Stimulated activated CD8-positive, alpha-beta memory T cell treated with anti-CD3 and anti-CD28 coated beads, Interleukin-4, amount 100 ng/mL, for 48 hours (primary cell): ENCODE measurements around the gene VARS2.

Source experiments
- DNase-seq: peaks from one replicate; pipeline ENCODE4 v3.0.0-alpha.2; 2020

VARS2 gene

DNA sequence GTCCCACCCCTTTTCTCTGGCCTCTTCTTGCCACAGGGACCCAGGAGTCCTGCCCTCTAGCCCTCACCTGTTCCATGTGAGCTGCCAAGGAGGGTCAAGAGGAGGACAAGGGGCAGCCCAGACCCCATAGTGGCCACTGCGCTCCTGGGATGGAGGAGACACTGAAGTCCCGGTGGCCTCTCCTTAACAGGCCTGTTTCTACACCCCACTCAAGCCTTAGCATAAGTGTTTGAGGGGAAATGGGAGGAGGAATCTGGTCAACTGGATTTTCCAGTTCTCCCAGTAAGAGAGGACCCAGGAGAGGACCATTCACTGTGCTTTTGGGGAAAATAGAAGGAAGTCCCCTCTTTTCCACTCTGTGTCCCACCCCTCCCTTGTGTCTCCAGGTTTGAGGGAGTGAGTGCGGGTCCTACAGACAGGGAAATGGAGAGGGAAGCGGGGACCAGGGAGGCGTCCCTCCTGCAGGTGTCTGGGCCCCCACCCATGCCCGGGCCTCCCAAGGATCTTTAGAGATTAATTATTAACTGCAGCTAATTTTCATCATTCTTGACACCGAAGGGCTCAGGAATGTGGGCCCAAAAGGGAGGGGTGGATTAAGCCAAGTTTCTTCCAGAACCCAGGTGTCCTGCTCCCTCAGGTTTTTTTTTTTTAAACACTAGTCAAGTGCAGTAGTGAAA lies 18.1 kb downstream of the VARS2 start, which contains the start of gene SFTA2:
TSS of gene SFTA2 (minus strand) at position 202 of the 677 bp plus-strand sequence. CDS start at position 128, 74 bp downstream.
- no peak for DNase-seq

DNA sequence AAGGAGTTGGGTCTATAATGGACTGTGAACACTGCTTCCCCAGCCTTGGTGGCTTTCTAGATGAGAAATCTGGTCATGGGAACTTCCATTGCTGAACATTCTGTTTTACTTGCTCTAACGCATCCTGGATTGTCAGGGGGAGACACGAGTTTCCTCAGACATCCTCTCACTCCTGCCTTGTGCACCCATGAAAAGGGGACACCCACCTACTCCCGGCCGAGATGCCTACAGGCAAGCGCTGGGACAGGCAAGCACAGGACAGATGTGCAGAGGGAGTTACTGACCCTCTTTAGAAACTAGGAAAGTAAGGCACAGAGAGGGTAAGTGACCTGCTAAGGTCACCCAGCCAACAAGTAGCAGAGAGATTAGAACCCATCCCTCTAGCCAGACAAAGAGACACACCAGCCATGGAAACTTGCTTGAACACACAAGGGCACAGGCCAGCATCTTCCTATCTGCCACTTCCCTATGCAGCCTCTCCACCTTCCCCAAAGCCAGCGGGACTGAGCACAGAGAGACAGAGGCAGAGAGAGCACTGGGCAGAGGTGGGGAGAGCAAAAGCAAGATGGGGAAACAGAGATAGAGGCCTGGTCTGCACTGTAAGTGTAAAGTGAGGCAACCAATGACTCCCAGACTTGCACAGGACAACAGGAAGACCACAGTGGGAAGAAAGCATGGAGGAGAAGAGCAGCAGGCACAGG lies 18.8 kb downstream of the VARS2 start:
- no peak for DNase-seq

DNA sequence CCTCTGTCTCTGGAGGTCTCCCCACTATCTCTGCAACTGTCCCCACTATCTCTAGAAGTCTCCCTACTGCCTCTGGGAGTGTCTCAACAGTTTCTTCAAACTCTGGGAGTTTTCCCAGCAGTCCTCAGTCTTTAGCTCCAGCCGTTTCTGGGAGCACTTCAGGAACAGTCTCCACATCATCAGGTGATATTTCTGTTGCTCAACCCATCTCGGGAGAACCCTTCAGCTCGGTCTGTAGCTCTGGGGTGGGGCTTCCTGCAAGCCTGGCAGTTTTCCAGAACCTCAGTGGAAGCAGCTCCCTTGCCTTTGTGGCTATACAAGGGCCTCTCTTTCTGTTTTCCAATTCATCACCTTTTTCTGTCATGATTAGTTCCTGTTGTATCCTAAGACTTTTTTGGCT lies 21.0 kb downstream of the VARS2 start:
- no peak for DNase-seq

DNA sequence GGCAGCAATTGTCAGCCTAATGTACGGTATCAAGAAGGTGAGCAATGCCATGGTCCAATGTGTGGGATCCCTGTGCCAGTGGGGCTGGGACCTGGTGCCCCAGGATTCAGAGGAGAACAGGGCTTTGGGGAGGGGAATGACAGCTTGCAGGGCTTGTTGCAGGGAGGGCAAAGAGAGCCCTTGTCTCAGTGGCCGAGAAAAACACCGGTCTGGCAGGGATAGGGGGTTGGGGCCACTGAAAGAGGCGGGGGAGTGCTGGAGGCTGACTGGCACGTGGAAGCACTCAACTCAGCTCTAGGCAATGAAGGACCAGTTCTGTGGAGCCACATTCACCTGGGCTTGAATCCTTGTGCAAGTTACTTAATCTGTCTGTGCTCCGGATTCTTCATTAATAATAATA lies 23.2 kb downstream of the VARS2 start:
- DNase-seq = no peak

DNA sequence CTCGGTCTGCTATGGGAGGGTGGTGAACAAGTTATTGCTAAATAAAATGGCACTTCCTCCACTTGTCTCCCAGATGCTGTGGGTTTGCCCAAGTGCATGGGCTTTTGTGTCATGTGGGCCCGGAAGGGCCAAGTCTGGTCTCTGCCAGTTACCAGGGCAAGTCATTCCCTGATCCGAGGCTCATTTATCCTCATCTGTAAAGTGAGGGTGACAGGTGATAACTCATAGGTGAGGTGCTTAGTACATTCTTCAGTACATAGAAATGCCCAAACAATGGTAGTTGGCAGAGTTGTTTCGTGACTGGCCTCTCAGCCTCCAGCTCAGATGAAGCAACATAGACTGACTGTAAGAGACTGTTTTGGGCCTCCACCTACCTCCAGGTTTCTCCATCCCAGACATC lies 24.7 kb downstream of the VARS2 start:
- DNase-seq = no peak

DNA sequence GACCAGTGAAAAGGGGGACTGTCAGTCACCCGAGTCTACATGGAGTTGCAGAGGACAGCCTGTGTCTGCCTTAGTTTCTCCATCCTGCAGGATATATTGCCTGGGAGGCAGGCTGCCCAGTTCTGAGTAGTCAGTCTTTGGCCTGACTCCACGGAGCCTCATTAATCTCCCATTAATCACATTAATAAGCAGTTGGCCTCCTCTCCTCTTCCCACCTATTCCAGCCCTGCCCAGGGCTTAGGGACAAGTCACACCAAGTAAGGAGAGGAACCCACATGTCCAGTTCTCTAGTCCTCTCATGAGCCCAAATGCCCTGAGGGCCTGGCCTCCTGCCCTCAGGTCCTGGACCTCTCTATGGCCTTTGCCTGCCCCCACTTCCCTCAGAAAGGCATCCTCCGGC lies 25.4 kb downstream of the VARS2 start:
- DNase-seq = no peak

DNA sequence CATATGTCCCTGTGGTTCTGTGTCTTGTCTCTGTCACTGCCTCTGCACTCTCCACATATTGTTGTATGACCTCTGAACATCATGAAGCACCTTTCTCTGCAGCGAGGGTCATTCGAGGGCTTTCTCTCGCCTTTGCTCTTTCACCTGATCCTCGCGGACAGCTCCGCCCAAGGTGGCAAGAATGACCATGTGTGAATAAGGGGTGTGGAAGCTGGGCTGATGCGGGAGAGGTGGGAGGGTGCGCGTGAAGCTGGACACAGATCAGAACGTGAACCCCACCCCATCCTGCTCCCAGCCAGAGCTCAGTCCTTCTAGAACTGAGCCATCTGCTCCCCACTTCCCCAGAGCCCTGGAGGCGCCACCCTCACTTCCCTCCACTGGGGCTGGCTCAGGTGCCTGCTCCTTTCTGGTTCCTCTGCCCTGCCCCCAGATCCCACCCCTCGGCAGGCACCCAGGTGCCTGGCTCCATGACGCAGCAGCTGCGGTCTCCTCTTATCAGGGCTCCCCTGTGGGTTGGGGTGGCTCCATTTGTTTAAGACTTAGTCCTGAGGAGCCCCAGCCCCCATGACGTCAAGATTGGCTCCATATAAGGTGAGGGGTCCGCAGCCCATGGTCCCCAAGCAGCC lies 26.4 kb downstream of the VARS2 start, which contains the start of gene MUCL3:
TSS of gene MUCL3 (plus strand) at position 613 of the 626 bp plus-strand sequence. CDS start 27 bp downstream, outside the sequence.
- no peak for DNase-seq

DNA sequence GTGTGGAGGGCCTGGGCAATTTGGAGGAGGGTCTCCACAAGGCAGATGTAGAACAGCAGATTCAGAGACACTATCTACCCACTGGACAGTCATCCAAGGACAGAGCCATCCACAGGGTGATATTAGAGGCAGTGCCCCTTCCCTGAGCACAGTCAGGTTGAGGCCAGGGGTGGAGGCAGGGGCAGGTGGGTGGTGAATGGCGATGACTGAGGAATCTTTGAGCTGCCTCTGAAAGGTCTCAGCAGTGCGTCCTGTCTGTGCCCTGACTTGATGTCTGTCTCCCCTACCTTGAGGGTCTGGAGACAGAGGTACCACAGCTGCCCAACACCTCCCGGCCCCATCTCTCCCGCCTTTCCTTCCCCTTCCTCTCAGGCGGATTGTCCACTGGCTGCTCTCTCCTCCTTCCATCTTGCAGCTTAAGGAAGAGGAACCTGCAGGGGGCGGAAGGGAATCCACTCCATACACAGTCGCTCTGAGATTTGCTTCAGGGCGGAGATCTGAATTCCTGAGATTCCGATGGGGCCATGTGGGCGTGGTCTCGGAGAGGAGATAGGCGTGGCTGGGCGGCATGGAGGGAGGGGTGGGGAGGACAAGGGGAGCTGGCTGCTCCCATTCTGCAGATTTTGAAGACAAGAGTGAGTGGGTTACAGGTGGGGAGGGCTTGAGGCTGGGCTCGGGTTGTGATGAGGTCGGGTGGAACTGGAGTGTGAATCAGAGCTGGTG lies 28.5 kb downstream of the VARS2 start:
- DNase-seq = no peak

DNA sequence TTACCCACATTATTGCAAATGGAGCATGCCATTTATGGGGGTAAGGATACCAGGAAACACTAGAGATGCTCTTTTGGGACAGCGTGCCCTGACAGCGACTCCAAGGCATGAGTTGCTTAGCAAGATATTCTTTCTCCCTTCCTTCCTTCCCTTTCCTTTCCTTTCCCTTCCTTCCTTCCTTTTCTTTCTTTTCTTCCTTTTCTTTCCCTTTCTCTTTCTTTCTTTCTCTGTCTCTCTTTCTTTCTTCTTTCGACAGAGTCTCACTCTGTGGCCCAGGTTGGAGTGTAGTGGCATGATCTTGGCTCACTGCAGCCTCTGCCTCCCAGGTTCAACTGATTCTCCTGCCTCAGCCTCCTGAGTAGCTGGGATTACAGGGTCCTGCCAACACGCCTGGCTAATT lies 30.0 kb downstream of the VARS2 start:
- no peak for DNase-seq

DNA sequence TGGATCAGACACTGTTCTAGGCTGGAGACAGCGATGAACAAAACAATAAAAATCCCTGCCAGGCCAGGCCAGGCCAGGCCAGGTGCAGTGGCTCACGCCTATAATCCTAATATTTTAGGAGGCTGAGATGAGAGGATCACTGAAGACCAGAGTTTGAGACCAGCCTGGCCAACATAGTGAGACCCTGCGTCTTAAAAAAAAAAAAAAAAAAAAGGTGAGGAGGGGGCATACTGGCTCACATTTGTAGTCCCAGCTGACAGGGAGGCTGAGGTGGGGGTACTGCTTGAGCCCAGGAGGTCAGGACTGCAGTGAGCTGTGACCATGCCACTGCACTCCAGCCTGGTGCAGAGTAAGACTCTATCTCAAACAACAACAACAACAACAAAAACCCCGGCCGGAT lies 31.2 kb downstream of the VARS2 start:
- DNase-seq = no peak

DNA sequence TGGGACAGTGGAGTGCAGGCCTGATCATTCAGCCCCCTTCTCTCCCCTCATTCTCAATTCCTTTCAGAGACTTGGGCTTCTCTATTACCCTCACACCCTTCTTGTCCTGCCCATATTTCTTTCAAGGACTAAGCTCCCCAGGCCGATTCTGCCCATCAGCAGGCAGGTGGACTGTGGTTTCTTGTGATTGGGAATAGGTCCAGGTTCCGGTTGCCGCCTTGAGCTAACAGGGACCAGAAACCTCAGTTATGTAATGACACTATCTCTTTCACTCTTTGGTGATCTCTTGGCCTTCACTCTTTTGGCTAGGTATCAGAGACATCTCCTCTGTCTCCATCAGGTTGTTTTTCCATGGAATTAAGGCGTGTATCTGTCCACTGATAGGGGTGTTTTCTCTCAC lies 33.2 kb downstream of the VARS2 start:
- no peak for DNase-seq

DNA sequence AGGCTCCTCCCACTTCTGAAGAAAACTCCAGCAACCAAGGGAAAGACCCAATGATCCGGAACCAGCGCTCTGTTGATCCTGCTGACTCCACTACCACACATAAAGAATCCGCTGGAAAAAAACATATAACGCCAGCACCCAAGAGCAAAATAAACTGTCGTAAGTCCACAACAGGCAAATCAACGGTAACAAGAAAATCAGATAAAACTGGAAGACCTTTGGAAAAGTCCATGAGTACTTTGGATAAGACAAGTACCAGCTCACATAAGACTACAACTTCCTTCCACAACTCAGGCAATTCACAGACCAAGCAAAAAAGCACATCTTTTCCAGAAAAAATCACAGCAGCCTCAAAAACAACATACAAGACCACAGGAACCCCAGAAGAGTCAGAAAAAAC lies 34.8 kb downstream of the VARS2 start:
- DNase-seq = no peak

DNA sequence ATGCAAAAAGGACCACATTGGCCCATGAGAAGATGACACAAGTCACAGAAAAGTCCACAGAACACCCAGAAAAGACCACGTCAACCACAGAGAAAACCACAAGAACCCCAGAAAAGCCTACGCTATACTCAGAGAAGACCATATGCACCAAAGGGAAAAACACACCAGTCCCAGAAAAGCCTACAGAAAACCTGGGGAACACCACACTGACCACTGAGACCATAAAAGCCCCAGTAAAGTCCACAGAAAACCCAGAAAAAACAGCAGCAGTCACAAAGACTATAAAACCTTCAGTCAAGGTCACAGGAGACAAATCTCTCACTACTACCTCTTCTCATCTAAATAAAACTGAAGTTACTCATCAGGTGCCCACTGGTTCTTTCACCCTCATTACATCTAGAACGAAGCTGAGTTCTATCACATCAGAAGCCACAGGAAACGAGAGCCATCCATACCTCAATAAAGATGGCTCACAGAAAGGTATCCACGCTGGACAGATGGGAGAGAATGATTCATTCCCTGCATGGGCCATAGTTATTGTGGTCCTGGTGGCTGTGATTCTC lies 38.0 kb downstream of the VARS2 start:
- no peak for DNase-seq

DNA sequence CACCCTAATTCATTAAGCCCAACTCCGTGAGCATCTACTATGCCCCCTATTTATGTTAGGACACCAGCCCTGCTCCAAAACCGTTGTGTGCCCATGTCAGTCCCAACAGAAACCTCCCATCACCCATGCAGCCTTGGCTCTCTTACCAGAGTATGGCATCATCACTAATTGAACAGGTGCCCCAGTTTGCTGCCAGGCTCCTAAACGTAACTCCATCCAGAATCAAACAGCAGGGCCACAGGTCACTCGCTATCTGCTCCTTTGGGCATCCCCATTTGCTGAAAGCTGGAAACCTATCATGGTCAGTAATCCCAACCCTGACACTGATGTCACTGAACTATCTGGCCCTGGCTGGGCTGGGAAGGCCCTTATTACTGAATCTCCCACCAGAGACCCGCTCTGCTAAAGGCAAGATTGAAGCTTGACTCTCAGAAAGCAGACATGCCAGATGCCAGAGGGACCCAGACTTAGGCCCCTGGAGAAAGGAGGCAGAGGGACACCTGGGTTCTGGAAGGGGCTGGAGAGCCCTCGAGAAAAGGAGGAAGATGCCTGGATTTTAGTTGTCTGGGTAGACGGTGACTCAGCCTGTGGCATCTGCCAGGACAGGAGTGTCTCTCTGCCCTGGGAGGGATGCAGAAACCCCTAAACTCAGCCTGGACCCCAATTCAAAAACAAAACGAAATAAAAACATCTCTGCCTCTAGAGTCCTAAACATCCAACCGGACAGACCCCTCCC lies 40.8 kb downstream of the VARS2 start:
- DNase-seq = no peak

DNA sequence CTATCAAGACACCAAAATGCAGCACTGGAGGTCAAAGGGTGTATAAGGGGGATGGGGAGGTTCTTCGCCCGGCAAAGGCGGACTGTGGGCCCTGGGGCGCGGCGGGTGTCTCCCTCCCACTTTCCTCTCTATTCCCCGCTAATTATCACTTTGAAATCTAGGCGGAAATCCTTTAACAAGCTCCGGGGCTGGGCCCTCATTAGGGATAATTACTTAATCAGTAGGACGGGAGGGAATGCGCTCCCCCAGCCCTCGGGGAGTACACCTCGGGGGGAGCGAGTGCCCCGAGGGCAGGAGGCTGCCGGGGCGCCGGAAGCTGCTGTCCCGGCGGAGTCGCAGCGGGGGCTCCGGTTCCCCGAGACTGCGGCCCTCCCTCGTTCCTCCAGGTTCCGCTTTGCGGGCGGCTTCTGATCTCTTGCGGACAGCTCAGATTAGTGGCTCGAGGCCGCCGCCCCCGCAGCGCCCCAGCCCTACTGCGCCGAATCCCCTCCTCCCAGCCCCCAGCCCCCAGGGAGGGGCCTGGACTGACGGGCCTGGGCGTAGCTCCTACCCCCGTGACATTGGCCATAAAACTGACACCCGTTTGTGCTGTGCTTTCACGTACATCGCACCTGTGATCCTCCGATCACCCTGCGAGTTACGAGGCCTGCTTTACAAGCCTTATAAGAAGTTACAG lies 41.5 kb downstream of the VARS2 start:
- peak; percentile 85 for DNase-seq

DNA sequence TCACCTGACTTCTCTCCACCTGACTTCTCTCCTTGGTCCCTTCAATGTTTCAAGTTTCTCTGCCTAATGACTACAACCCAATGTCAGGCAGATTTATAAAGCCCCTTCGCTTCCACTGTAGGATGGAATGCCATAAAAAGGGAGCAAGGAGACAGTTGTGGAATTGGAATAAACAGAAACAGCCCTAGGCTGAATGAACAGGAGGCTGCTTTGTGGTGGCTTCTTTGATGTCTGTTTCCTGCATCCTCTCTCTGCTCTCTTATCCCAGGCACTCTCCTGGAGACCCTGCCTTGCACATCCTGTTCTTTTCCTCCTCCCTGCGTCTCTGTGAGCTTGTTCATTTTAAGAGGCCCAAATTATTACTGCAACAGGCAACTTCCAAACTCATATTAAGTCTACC lies 43.7 kb downstream of the VARS2 start:
- DNase-seq = no peak

DNA sequence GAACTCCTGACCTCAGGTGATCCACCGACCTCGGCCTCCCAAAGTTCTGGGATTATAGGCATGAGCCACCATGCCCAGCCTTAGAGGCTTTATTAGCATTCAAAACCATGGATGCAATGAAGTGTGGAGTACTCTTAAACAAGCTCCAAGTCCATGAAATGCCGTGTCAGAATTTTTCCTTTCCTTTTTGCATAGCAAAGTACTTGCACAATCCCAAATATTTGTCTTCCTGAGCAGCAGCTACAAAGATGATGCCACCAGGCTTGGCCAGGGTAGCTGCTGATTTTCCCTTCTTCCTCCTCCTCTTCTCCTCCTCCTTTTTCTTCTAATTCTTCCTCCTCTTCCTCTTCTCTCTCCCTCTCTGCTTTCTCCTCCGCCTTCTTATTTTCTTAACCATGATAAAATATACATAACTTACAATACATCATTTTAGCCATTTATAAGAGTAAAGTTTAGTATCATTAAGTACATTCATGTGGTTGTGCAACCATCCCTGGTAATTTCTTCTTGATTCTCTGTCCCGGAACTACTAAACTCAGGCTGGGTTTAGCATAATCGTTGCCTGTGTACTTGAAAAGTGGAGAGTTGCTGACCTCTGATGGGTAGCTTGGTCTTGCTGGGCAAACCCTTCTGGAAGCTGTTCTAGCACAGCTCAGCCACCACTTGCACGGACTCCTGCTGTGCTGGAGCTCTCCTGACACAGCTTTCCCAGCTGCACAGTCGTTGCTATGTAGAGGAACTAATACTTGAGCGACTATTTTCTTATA lies 47.1 kb downstream of the VARS2 start:
- no peak for DNase-seq

DNA sequence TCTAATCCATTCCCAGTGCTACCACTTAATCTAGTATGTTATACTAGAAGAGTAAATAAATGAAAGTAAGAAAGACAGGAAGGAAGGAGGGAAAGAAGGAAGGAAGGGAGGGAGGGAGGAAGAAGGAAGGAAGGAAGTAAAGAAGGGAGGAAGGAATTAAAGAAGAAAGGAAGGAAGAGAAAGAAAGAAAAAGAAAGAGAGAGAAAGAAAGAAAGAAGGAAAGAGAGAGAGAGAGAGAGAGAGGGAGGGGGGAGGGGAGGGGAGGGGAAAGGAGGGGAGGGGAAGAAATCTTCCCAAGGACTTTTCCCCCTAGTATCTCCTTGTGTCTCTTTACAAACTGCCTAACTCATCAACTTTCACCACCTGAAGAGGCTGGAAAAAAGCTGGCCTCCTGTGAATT lies 48.7 kb downstream of the VARS2 start:
- DNase-seq = no peak

DNA sequence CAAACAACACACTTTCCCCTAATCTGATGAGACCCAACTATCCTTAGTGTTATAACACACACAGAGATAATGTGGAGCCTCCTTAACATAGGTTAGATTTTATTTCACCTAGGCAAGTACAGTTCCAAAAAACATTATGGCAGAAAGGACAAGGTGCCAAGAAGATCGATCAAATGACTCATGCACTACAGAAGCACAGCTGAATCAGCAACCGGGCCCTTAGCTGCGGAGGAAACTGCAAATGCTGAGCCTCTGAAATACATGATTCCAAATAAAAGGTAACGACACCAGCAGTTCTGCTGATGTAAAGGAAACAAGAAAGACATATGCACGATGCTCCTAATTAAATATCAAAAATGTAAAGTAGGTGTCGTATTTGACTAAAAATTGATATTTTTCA lies 49.6 kb downstream of the VARS2 start:
- DNase-seq = no peak

DNA sequence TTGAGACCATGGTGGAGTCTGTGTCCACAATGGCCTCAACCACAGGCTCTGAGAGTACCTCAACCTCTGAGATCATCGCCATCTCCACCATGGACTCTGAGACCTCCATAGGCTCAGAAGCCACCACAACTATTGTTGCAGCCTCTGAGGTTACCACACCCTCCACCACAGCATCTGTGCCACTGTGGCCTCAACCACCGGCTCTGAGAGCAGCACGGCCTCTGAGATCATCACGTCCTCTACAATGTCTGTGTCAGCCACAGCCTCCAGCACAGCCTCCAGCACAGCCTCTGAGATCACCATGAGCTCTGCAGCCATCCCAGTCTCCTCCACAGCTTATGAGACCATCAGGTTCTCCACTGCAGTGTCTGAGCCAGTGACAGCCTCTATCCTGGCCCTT lies 50.0 kb downstream of the VARS2 start:
- DNase-seq = no peak

DNA sequence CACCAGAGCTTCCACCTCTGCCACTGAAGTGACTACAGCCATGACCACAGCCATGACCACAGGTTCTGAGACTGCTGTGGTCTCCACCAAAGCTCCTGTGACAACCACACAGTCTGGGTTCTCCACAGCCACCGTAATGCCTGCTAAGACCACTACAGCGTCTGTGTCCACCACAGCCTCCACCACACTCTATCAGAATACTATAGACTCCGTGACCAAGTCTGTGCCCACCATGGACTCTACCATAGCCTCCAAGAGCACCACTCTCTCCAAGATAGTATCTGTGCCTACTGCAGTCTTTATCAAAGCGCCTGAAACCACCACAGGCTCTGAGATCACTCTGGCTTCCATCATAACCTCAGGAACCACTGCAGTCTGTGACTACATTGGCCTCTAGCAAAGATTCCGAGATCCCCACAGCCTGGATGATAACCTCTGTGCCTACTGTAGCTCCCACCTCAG lies 51.1 kb downstream of the VARS2 start:
- DNase-seq = no peak
